GM12872 (cell line): Measurements from ENCODE around the gene GSTT2B.
"Not testable (repeated sequence)": the region's sequence is repeated elsewhere in the genome, so short reads cannot be mapped to it uniquely, and the experiment has no call there.

Experiments used
- CTCF ChIP-seq: IDR thresholded peaks from 3 replicates; pipeline ENCODE4 v1.5.1; 2011; ENCODE audit warnings: low read depth, mild to moderate bottlenecking, low read length, moderate library complexity; ENCODE audit not compliant: insufficient read depth

Gene GSTT2B

DNA sequence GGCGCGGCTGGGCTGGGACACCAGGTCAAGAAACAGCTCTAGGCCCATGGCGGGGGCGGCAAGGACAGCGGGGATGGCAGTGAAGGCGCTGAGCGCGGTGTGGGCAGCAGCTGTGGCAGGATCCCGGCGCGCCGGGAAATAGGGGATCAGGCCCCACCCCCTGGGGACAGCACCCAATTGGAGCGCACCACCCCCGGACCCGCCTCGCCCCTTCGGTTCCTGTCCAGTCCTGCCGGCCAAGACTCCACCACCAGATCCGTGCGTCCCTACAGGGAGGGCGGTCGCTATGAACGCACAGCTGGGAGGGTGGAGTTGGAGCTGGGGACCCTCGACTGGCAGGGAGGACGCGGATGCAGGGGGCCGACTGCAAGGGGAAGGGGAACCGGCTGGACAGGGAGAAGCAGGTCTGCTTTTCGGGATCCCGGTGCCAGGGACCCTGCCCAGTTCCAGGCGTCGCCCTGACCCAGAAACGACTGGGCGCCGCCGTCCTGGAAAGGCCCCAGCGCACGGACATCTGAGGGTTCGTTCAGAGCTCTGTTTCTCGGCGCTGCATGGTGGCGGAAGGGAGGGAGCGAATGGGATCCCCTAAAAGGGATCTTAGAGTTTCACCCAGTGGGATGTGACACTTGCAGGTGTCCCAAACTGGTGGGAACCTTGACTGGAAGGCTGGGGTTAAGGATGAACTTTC, at the start of gene GSTT2B:
GSTT2B (minus strand) TSS at position 112 of the 688 bp plus-strand sequence; CDS start at position 48, 64 bp downstream.
- not testable (repeated sequence) for TF ChIP-seq CTCF

GRCh38 chr22:24010018-24010391, 49.0 kb upstream of the GSTT2B start:
- no peak for TF ChIP-seq CTCF

DNA sequence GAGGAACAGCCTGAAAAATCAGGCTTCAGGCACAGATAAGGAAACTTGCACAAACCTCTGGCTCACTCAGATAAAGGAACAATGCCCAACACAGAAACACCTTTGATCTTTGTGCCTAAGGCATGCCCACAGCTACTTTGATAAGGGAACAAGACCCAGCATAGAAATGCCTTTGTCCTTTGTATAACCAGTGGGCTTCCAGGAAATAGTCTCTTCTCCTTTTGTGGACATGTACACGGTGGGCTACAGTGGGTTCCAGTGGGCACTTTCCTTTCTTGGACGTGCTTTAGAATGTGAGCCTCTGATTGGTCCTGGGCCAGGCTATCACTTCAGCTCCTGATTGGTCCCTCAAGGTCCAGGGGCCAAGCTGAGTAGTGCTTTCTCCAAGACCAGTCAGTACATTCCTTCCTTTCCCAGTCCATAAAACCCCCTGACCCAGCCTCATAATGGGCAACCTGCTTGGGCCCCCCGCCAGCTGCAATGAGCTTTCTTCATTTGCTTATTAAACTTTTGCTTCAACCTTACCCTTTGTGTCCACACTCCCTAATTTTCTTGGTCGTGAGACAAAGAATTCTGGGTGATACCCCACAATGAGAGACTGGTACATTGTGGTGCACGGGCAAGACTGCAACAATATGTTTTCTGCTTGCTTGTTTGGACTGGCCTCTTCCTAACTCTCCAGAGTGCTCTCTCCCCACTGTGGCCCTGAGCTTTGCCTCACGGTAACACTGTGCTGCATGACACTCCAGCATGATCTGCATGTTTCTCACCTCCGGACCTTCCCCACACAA, 48.4 kb upstream of the GSTT2B start:
- TF ChIP-seq CTCF: no peak

- no peak for TF ChIP-seq CTCF
Observed at GRCh38 chr22:24008381-24009226, 47.6 kb upstream of the GSTT2B start.

DNA sequence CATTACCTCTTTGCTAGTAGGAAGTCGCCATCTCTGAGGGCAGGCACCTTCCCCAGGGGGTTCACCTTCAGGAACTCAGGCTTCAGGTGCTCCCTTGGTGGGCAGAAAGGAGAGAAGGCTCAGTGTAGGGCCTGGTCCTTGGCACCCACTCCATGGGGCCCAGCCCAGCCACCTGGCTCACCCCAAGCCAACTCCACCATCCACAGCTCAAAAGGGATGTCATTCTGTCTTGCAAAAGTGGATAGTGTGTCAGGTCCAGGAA, 47.0 kb upstream of the GSTT2B start:
- no peak for TF ChIP-seq CTCF

- no peak for TF ChIP-seq CTCF
Observed at GRCh38 chr22:24007253-24008021, 46.4 kb upstream of the GSTT2B start.

GRCh38 chr22:24006914-24007214, 45.9 kb upstream of the GSTT2B start:
- no peak for TF ChIP-seq CTCF
